ENCODE measurements around the gene SULT1A2.
"Not testable (repeated sequence)": the region's sequence is repeated elsewhere in the genome, so short reads cannot be mapped to it uniquely, and the experiment has no call there.

Gene SULT1A2

DNA sequence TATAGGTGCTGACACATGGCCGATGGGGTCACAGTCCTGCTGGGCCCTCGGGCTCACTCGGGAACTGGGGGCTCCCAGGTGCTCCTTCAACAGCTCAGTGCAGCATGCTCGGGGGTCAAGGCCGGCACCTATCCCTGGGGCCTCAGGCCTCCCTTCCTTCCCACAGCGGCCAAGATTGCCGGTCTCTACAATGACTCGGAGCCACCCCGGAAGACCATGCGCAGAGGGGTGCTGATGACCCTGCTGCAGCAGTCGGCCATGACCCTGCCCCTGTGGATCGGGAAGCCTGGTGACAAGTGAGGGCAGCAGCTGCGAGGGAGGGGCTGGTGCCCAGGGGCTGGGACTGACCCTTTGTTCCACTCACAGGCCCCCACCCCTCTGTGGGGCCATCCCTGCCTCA lies 6.9 kb downstream of the SULT1A2 start:
- no peak for DNase-seq

- DNase-seq = no peak
Observed at GRCh38 chr16:28589069-28589468, 7.8 kb downstream of the SULT1A2 start.

DNA sequence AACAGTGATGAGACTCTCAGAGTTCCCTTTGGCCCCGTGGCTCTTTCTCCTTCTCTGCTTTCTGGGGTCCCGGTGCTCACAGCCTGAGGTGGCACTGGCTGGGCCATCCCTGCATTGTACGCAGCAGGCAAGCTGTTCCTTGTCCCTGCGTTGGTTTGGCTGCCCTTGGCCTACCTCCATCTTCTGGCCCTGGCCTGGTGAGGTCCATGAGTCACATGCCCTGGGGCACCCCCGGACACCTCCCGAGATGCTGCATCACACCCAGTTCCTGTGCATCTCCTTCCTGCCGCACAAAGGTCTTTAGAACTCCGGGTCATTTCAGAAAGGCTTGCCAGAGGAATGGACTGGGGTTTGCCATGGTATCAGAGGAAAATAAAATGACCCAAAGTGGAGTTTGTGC lies 9.5 kb downstream of the SULT1A2 start:
- DNase-seq = no peak

GRCh38 chr16:28586466-28586865 lies 10.4 kb downstream of the SULT1A2 start:
- DNase-seq = no peak

DNA sequence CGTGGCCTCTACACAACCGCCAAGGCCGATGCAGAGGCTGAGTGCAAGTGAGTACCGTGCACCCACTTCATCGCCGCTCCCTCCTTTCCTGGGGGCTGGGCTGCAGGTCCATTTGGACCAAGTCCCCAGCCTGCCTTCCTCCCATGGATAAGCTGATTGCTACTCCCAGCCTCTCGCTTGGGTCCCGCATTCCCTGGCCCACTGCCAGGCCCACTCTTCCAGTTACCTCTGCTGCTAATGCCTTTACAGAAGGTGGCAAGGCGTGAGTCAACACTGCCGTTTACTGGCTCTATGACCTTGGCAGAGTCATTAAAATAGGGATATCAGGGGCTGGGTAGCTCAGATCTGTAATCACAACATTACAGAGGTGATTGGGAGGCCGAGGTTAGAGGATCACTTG lies 11.2 kb downstream of the SULT1A2 start:
- no peak for DNase-seq

DNA sequence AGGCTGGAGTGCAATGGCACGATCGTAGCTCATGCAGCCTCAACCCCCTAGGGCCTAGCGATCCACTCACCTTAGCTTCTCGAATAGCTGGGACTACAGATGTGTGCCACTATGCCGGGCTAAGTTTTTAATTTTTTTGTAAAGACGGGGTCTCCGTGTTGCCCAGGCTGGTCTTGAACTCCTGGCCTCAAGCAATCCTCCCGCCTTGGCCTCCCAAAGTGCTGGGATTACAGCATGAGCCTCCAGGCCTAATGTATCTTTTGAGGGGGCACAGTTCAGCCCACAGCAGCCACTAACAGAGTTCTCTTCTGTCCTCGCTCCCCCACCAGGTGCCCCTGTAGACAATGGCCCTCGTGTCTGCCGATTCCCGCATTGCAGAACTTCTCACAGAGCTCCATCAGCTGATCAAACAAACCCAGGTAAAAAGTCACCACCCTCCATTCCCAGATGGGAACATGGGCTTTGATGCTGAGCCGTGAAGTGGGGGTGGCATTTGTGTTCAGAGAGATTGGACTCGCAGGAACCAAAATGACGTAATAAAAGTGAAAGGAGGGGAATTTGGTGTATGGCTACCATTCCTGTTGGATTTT lies 16.0 kb downstream of the SULT1A2 start:
- no peak for DNase-seq

DNA sequence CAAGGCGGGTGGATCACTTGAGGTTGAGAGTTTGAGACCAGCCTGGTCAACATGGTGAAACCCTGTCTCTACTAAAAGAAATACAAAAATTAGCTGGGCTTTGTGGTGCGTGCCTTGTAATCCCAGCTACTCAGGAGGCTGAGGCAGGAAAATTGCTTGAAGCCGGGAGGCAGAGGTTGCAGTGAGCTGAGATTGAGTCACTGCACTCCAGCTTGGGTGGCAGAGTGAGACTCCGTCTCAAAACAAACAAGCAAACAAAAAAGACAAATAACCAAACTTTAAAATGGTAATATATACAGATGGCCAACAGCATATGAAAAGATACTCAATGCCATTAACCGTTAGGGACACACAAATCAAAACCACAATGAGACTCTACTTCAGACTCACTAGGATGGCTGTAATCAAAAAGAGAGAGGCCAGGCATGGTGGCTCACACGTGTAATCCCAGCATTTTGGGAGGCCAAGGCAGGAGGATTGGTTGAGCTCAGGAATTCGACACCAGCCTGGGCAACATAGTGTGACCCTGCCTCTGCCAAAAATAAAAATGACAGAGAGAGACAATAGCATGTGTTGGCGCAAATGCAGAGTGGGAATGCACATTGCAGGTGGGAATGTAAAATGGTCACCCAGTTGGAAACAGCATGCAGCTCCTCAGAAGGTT lies 21.3 kb downstream of the SULT1A2 start:
- no peak for DNase-seq

- DNase-seq = no peak
Observed at GRCh38 chr16:28574925-28575324, 21.9 kb downstream of the SULT1A2 start.

- DNase-seq = no peak
Observed at GRCh38 chr16:28573738-28574718, 22.8 kb downstream of the SULT1A2 start.

DNA sequence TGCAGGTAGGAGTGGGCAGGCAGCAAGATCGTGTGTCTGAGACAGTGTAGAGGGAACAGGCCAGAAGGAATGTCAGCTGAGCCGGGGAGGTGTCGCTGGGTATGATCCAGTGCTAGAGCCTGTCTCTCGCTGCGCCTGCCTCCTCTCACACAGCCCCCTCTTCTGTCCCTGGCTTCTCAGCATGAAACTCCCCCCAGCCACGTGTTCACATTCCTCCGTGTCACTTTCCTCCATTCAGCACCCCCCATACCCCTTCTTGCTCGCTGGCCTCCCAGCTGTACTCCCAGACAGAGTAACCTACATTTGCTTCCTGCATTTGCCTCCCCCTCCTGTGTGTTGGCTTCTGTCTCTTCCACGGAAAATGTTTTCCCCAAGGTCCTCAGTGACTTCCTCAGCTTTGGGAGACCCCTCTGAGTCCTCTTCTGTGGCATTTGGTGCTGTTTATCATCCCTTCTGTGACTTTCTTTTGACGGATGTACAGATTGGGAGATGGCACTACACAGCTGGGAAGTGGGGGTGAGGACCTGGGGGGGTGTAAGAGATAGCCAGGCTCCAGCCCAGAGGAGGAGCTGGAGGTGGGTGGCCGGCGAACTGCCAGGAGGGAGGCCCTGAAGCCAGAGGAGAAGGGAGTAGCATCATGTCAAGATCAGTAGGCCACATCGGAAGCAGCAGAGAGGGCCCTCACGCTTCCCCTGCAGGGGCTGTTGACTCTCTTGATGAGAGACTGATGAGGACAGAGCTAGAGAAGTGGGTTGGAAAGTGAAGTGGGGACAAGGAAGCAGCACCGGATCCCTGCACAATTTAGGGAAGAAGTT lies 23.9 kb downstream of the SULT1A2 start:
- DNase-seq = no peak

DNA sequence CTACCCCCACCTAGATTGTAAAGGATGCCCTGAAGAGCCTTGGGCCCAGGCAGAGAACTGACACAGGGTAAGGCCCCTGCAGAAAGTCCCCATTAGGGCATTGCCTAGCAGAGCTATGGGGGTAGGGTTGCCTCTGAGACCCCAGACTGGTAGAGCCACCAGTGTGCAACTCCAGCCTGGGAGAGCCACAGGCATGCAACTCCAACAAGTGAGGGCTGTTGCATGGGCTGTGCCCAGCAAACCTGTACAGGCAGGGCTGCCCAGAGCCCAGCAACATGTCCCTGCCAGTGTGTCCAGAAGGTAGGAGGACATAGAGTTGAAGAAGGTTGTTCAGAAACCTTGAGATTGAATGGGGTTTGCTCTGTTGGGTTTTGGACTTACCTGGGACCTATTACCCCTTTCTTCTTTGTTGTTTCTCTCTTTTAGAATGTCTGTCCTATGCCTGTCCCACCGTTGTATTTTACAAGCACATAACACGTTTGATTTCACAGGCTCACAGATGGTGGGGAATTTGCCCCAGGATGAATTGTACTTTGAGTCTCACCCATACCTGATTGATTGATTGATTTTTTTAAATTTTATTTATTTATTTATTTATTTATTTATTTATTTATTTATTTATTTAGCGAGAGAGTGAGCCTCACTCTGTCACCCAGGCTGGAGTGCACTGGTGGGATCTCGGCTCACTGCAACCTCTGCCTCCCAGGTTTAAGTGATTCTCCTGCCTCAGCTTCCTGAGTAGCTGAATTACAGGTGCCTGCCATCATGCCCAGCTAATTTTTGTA lies 26.7 kb downstream of the SULT1A2 start:
- no peak for DNase-seq

- DNase-seq = no peak
Observed at GRCh38 chr16:28569021-28569420, 27.8 kb downstream of the SULT1A2 start.

DNA sequence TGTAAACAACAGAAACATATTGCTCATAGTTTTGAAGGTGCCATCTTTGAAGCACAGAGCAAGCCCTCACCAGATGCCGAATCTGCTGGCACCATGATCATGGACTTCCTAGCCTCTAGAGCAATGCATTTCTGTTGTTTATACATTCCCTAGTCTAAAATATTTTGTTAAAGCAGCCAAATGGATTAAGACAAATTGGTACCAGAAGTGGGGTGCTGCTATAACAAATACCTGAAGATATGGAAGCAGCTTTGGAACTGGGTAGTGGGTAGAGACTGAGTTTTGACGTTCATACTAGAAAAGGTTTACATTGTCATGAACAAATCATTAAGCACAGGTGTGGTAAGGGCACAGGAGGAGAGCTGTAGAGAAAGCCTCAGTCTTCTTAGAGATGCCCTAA lies 29.6 kb downstream of the SULT1A2 start:
- DNase-seq = no peak

DNA sequence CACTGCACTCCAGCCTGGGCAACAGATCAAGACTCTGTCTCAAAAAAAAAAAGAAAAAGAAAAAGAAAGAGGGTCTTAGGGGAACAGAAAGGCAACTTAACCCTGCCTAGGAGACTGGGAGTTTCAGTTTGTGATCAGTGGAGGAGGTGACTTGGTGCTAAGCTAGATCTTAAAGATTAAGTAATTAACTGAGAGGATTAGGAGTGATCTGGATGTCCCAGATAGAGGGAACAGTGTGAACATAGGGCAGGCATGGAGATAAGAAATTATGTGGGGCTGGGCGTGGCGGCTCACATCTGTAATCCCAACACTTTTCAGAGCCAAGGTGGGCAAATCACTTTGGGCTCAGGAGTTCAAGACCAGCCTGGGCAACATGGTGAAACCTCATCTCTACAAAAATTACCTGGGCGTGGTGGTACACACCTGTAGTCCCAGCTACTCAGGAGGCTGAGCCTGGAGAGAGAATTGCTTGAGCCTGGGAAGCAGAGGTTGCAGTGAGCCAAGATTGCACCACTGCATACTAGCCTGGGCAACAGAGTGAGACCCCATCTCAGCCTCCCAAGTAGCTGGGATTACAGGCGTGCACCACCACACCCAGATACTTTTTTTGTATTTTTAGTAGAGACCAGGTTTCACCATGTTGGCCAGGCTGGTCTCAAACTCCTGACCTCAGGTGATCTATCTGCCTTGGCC lies 30.5 kb downstream of the SULT1A2 start:
- DNase-seq = not testable (repeated sequence)

DNA sequence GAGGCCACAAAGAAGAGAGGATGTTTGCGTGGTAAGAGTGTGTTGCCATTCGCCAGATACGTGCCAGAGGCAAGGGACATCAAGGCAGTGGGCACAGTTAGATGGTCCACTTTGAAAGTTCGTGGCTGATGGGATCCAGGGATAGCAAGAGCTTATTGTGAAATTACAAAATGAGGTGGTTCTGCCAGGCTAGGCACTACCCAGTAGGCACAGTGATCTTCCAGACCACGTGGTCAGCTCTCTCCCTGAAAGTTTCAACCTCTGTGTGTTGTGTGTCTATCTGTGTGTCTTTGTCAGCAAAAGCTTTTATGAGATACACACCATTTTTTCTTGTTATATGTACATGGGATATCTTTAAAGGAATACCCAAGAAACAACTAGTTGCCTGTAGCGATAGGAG lies 33.6 kb downstream of the SULT1A2 start:
- no peak for DNase-seq

DNA sequence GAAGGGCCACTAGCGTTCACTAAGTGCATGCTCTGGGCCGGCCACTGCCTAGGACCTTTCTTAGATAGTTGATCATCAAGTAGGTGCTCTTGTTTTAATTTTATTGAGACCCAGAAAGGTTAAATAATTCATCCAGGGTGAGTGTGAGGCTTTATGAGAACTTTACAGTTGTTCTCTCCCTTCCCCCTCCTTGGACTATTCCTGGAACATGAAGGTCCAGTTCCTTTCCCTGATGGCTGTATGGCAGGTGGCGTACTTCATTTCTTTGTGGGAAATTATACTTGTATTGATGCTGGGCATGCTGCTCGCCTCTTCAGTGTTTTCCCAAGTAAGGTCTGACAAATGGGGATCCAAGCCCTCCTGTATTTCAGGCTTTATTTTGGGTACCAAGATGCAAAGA lies 34.7 kb downstream of the SULT1A2 start:
- no peak for DNase-seq

GRCh38 chr16:28561557-28562187 lies 35.2 kb downstream of the SULT1A2 start:
- DNase-seq = no peak

- DNase-seq = no peak
Observed at GRCh38 chr16:28558456-28558855, 38.4 kb downstream of the SULT1A2 start.

DNA sequence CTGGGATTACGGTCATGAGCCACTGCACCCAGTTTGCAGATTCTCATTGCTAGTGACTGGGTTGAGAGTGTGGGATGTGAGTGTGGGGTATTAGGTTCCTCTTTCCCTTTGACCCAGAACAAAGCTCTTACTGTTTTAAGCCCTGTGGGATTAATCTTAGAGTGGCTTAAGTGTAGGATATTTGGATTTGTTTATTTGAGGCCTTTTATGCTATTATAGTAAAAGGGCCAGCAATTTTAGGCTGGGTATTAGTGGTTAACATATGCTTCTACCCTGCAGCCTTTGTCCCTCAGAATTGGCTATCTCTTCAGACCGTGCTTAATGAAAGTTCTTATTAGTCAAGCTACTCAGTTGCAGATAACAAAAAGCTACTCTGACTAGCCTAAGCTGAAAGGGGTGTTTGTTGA lies 39.9 kb downstream of the SULT1A2 start:
- DNase-seq = no peak

- no peak for DNase-seq
Observed at GRCh38 chr16:28555561-28555960, 41.3 kb downstream of the SULT1A2 start.

All from NCI-H1048 (cell line).